Esophagus squamous epithelium (tissue), 4 donors: ENCODE data around the gene B3GALT6.
A peak's percentile ranks its signal among the peaks of the same experiment; 100 is the strongest.

ENCODE experiments used
- POLR2A ChIP-seq, 4 donors: fragments of 450-650 bp; IDR thresholded peaks; one replicate each; pipeline ENCODE4 v1.6.1; 2017; ENCODE audit warnings: antibody characterized with exemption in 4 of 4, mild to moderate bottlenecking in 4 of 4, moderate library complexity in 3 of 4
- TF ChIP-seq, protein P1 (sequence below), 6 experiments: fragments of 450-650 bp in 4 of 6; fragments of 200-600 bp in 2 of 6; sonication (generic) in 2 of 6; IDR thresholded peaks; one replicate each; pipeline ENCODE4 v1.5.1; 2016 to 2019; ENCODE audit warnings: antibody characterized with exemption in 6 of 6, mild to moderate bottlenecking in 4 of 6, moderate library complexity in 4 of 6

DNA sequence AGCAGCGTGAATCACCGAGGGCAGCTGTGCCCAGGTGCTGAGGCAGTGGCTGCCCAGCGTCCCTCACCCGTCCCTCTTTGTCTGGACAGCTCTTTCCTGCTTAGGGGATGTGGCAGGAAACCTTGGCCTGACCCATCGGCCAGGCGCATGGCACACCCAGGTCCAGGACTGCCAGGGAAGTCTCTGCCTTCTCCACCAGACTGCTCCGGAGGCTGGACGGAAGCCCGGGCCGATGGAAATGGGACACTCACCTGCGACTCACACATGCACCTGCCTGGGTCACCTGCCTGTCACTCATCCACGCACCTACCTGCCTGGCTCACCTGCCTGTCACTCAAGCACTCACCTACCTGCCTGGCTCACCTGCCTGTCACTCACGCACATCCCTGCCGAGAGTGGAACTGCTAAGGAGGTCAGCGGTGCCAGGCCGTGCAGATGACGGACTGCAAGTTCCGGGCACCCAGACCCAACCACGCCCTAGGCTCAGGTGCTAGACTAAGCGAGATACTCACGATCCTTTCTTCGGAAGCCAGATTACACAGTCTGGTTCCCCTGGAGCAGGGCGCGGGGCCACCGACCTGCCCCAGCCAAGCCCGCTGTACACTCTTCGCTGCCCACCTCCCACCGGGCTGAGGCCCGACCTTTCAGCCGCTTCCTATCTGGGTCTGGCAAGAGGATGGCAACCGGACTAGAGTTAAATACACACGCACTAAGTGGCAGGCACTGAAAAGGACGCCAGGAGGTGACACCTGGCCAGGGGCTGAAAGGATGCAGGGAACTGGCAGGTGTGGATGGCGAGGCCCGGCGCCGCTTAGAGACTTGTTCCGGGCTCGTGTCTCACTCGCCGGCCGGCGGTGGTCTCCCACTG is 40.5 kb downstream of the B3GALT6 start:
- peak in 1 of 4 donors; percentile 31 for TF ChIP-seq POLR2A (IDR thresholded peaks at IDR 0.05)
- TF ChIP-seq, protein P1, sequence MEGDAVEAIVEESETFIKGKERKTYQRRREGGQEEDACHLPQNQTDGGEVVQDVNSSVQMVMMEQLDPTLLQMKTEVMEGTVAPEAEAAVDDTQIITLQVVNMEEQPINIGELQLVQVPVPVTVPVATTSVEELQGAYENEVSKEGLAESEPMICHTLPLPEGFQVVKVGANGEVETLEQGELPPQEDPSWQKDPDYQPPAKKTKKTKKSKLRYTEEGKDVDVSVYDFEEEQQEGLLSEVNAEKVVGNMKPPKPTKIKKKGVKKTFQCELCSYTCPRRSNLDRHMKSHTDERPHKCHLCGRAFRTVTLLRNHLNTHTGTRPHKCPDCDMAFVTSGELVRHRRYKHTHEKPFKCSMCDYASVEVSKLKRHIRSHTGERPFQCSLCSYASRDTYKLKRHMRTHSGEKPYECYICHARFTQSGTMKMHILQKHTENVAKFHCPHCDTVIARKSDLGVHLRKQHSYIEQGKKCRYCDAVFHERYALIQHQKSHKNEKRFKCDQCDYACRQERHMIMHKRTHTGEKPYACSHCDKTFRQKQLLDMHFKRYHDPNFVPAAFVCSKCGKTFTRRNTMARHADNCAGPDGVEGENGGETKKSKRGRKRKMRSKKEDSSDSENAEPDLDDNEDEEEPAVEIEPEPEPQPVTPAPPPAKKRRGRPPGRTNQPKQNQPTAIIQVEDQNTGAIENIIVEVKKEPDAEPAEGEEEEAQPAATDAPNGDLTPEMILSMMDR (IDR thresholded peaks at IDR 0.05): no peak
